Measurements from ENCODE around the gene CD248.

DNA sequence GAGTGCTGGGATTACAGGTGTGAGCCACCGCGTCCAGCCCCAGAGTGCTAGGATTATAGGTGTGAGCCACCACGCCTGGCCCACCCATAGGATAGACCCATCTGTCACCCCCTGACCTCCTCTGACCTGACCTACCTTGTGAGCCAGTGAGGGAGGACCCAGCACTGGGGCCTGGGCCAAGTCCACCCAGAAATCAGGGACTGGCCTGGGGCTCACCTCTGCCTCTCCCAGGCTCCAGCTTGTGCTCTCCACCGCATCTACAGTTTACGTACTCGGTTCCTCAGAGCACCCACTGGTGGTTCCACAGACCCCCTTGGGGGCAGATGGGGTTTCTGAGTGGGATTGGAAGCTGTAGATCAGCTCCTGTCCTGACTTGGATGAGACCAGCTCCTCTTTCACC lies 48.3 kb upstream of the CD248 start:
- TF ChIP-seq, protein P1, sequence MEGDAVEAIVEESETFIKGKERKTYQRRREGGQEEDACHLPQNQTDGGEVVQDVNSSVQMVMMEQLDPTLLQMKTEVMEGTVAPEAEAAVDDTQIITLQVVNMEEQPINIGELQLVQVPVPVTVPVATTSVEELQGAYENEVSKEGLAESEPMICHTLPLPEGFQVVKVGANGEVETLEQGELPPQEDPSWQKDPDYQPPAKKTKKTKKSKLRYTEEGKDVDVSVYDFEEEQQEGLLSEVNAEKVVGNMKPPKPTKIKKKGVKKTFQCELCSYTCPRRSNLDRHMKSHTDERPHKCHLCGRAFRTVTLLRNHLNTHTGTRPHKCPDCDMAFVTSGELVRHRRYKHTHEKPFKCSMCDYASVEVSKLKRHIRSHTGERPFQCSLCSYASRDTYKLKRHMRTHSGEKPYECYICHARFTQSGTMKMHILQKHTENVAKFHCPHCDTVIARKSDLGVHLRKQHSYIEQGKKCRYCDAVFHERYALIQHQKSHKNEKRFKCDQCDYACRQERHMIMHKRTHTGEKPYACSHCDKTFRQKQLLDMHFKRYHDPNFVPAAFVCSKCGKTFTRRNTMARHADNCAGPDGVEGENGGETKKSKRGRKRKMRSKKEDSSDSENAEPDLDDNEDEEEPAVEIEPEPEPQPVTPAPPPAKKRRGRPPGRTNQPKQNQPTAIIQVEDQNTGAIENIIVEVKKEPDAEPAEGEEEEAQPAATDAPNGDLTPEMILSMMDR (IDR thresholded peaks at IDR 0.05), result no peak
- TF ChIP-seq ZFX (IDR thresholded peaks at IDR 0.05; ENCODE audit: borderline replicate concordance), result no peak
